Measurements from ENCODE around the gene MAOA.
"Not testable (repeated sequence)": the region's sequence is repeated elsewhere in the genome, so short reads cannot be mapped to it uniquely, and the experiment has no call there.

The MAOA gene

DNA sequence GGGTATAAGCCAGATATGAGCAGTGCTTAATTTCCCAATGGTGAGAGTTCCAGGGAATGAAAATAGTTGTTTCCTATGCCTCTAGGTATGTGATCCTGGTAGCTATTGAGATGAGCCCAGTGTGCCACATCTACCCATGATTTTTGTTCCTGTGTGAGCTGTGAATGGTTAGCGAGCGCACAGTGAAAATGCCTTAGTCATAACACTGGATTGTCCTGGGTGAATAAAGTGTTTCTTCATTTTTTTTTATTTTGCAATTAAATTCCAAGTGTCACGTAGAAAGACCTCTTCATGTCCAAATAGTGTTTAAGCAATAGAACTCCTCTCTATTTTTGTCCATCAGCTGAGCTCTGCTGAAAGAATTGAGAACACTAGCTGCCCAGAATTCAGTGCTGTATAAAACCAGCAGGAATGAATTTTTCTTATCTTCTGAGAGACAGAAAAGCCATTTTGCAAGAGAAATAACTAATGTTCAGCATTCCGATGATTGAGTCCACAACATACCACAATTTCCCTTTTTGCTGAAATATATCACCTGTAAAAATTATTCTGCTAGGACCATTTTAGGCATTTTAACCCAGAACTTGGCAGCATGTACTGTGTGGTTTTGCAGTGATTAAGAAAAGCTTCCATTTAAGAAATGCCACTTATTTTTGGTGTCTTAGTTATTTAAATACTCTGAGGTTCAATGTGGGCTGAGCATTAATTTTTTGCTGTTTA, 5.6 kb downstream of the MAOA start:
- no peak overlapping the region for H3K27ac ChIP-seq
- TF ChIP-seq, protein P1, sequence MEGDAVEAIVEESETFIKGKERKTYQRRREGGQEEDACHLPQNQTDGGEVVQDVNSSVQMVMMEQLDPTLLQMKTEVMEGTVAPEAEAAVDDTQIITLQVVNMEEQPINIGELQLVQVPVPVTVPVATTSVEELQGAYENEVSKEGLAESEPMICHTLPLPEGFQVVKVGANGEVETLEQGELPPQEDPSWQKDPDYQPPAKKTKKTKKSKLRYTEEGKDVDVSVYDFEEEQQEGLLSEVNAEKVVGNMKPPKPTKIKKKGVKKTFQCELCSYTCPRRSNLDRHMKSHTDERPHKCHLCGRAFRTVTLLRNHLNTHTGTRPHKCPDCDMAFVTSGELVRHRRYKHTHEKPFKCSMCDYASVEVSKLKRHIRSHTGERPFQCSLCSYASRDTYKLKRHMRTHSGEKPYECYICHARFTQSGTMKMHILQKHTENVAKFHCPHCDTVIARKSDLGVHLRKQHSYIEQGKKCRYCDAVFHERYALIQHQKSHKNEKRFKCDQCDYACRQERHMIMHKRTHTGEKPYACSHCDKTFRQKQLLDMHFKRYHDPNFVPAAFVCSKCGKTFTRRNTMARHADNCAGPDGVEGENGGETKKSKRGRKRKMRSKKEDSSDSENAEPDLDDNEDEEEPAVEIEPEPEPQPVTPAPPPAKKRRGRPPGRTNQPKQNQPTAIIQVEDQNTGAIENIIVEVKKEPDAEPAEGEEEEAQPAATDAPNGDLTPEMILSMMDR (conservative IDR thresholded peaks at IDR 0.05; ENCODE audit: low read depth): no peak
- no peak for DNase-seq (ENCODE audit: low spot score)
- ChIA-PET CTCF (interaction anchor here (0.7 kb wide), 1 partner anchor 1414 kb away, joined by 3 read pairs; no protein-coding TSS in a partner anchor), POLR2A (ENCODE audit: low non-redundant PET) (no interaction called here)

DNA sequence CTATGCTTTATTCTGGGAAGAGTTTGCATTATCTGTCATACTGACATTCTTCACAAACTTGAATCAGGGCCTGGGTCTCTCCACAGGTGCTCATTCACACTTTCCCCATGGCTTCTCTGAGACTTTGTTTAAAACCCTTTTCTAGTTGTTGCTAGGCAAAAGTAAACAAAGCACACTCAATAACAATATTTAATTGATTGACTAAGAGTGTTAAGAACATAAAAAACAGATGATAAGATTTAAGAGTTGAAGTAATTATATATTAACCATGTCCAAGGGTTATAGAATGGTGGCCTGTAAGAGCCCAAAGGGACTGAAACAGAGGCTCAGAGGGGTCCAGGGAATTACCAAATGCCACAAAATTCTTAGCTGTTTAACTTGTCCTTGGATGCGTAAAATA, 7.1 kb downstream of the MAOA start:
- ChIA-PET CTCF (no interaction called here), POLR2A (ENCODE audit: low non-redundant PET) (no interaction called here)
- H3K27ac ChIP-seq: no peak overlapping the region
- TF ChIP-seq, protein P1 (conservative IDR thresholded peaks at IDR 0.05; ENCODE audit: low read depth): no peak
- no peak for DNase-seq (ENCODE audit: low spot score)

DNA sequence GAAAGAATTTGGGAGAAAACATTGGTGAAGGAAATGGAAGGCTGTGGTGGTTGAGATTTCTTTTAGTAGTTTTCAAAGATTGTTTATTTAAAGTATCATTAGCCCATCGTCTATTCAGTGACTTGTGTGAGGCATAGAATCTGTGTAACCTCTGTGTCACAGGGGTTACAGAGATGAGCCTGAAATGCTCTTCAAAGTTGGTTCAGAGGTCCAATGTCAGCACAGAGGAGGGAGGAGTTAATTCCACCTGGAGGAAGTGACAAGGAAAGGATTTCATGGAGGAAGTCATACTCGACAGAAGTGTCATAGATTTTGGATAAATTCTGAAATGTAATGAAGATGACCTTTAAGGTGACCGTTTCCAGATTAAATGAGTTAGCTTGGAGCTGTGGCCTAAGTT, 8.2 kb downstream of the MAOA start:
- no peak overlapping the region for H3K27ac ChIP-seq
- TF ChIP-seq, protein P1 (conservative IDR thresholded peaks at IDR 0.05; ENCODE audit: low read depth): no peak
- DNase-seq (ENCODE audit: low spot score): no peak
- ChIA-PET CTCF (interaction anchor here (0.5 kb wide), 1 partner anchor 25 kb away, joined by 8 read pairs; no protein-coding TSS in a partner anchor), POLR2A (ENCODE audit: low non-redundant PET) (no interaction called here)

DNA sequence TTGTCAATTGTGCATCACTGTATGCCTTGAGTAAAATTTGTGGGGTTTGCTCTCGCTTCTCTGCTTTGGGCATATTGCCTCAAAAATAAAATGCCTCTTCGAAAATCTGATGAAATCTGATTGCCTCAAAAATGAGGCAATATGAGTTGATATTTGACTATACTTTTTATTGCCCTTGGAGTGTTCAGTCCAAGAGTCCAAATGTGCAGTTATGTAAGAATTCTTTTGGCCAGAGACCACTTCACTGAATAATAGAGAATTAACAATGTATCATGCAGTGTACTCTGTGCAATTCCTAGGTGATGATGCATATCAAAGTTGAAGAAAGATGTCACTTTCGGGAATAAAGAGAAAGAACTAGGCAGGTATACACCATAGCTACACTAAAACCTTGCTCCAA, 8.6 kb downstream of the MAOA start:
- ChIA-PET POLR2A (ENCODE audit: low non-redundant PET) (no interaction called here), CTCF (interaction anchor here (0.5 kb wide), 1 partner anchor 24 kb away, joined by 8 read pairs; no protein-coding TSS in a partner anchor)
- no peak overlapping the region for H3K27ac ChIP-seq
- no peak for DNase-seq (ENCODE audit: low spot score)
- TF ChIP-seq, protein P1 (conservative IDR thresholded peaks at IDR 0.05; ENCODE audit: low read depth): no peak

DNA sequence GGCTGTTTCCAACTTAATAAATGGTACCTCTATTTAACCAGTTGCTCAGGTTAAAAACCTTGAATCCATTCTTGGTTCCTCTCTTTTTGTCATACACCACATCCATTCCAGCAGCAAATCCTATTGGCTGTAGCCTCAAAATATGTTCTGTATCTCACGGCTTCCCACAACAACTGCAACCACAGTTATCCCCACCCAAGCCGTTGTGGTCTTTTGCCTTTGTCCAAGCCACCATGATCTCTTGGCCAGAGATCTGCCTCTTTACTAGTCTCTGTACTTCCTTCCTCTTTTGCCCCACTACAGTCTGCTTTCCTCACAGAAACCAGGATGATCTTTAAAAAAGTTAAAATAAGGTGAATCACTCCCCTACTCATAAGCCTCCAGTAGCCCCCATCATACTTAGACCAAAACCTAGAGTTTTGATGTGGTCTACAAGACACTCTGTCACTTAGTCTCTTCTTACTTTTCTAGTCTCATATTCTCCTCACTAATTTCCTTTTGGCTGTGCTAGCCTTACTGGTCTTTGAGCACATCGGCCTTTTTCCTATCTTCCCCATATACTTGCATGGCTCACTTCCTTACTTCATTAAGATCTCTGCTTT, 10.3 kb downstream of the MAOA start:
- H3K27ac ChIP-seq: no peak overlapping the region
- TF ChIP-seq, protein P1 (conservative IDR thresholded peaks at IDR 0.05; ENCODE audit: low read depth): no peak
- ChIA-PET POLR2A (ENCODE audit: low non-redundant PET) (no interaction called here), CTCF (no interaction called here)
- DNase-seq (ENCODE audit: low spot score): no peak

DNA sequence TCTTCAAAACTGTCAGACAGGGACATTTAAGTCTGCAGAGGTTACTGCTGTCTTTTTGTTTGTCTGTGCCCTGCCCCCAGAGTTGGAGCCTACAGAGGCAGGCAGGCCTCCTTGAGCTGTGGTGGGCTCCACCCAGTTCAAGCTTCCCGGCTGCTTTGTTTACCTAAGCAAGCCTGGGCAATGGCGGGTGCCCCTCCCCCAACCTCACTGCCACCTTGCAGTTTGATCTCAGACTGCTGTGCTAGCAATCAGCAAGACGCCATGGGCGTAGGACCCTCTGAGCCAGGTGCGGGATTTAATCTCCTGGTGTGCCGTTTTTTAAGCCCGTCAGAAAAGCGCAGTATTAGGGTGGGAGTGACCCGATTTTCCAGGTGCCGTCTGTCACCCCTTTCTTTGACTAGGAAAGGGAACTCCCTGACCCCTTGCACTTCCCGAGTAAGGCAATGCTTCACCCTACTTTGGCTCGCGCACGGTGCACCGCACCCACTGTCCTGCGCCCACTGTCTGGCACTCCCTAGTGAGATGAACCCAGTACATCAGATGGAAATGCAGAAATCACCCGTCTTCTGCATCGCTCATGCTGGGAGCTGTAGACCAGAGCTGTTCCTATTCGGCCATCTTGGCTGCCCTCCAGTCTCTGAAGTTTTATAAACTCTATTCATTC, 20.0 kb downstream of the MAOA start:
- CTCF ChIA-PET; POLR2A ChIA-PET (ENCODE audit: low non-redundant PET); DNase-seq (ENCODE audit: low spot score): not testable (repeated sequence)
- peak overlapping the region; percentile 78 for H3K27ac ChIP-seq

All from RWPE1 (cell line).